Measurements from ENCODE around the gene SGPL1. TPM values are rescaled to one million over a fixed set of nuclear protein-coding genes. Genes with fewer than 3 reads are reported as not detected.

SGPL1 gene
- total and polyA plus RNA-seq, 2 experiments from 2014 or later: 12.0 to 42.7 TPM

GRCh38 chr10:70784016-70784415 lies 31.7 kb upstream of the SGPL1 start (continued):
- TF ChIP-seq ZNF462 (CRISPR knock-in tag; IDR thresholded peaks at IDR 0.05) (no peak), ETS1 (IDR thresholded peaks at IDR 0.05) (no peak), REST (IDR thresholded peaks at IDR 0.05; ENCODE audit: unreplicated experiment) (no peak)

GRCh38 chr10:70784471-70784870 lies 31.3 kb upstream of the SGPL1 start:
- H3K36me3 Mint-ChIP-seq (ENCODE audit: low read depth): no peaks in the 10 kb centered on the region
- H3K4me2 ChIP-seq: no peak overlapping the region
- H4K20me1 ChIP-seq (replicated peaks; ENCODE audit: insufficient read depth): no peaks in the 10 kb centered on the region; the same call in 1 of the 2 replicates
- H3K4me1 Mint-ChIP-seq: no peaks in the 10 kb centered on the region
- H3K4me3 ChIP-seq: no peak overlapping the region
- H3K9me2 ChIP-seq (ENCODE audit: insufficient read depth): peaks cover 4% of the 10 kb centered on the region; the same call in 1 of the 2 replicates
- no peak overlapping the region for H3K27ac Mint-ChIP-seq
- H3K36me3 ChIP-seq (ENCODE audit: insufficient read depth): no peaks in the 10 kb centered on the region
- DNase-seq (ENCODE audit: low spot score) (no peak), ATAC-seq (no peak)
- no peaks in the 10 kb centered on the region for H3K9me3 Mint-ChIP-seq
- no peaks in the 10 kb centered on the region for H3K4me1 ChIP-seq (ENCODE audit: insufficient read depth)
- H3K27ac ChIP-seq (ENCODE audit: low read depth): no peak overlapping the region
- H3K27me3 Mint-ChIP-seq (ENCODE audit: insufficient read depth, low read depth, poor library complexity): no peaks in the 10 kb centered on the region
- no peaks in the 10 kb centered on the region for H3K79me2 ChIP-seq (replicated peaks; ENCODE audit: insufficient read depth)
- no peak overlapping the region for H2AFZ ChIP-seq
- no peak overlapping the region for H3K4me3 Mint-ChIP-seq
- H3K27me3 ChIP-seq (ENCODE audit: insufficient read depth): no peaks in the 10 kb centered on the region
- no peaks in the 10 kb centered on the region for H3F3A ChIP-seq (replicated peaks; ENCODE audit: low read depth)
- TF ChIP-seq JUNB (IDR thresholded peaks at IDR 0.05; ENCODE audit: unreplicated experiment) (no peak), ZNF331 (CRISPR knock-in tag; IDR thresholded peaks at IDR 0.05; ENCODE audit: low read depth) (no peak), POLR2AphosphoS5 (IDR thresholded peaks at IDR 0.05; ENCODE audit: low read depth) (no peak)

Measured in GM23338 (cell line).